CD14-positive monocyte (primary cell): ENCODE data around the gene FUT4. TPM values are rescaled to one million over a fixed set of nuclear protein-coding genes. Genes with fewer than 3 reads are reported as not detected.
"Not testable (repeated sequence)": the region's sequence is repeated elsewhere in the genome, so short reads cannot be mapped to it uniquely, and the experiment has no call there.

Source experiments
- DNase-seq, 3 donors: peaks; one replicate each; pipeline ENCODE4 v3.0.0-alpha.2; 2011 to 2022
- H2AFZ ChIP-seq: 2 replicates; pipeline ENCODE4 v1.6.0; 2012; ENCODE audit warnings: mild to moderate bottlenecking, low read depth, low read length, inconsistent platforms; ENCODE audit not compliant: insufficient read depth, poor library complexity, severe bottlenecking
- H3K27ac ChIP-seq, 2 donors: 1 replicate in 1 of 2; 2 replicates in 1 of 2; pipeline ENCODE4 v1.5.1; 2012 to 2013; ENCODE audit warnings: low read length in 2 of 2, control low read depth in 1 of 2, inconsistent platforms in 1 of 2, low read depth in 1 of 2, mild to moderate bottlenecking in 1 of 2
- H3K27me3 ChIP-seq, 2 donors: one replicate each; pipeline versions ENCODE4 v1.6.0 to v1.6.1; 2011 to 2013; ENCODE audit warnings: low read length in 2 of 2; ENCODE audit not compliant: control insufficient read depth in 2 of 2, insufficient read depth in 2 of 2
- H3K36me3 ChIP-seq, 2 donors: replicated peaks in 1 of 2; 1 replicate in 1 of 2; 2 replicates in 1 of 2; pipeline versions ENCODE4 v1.5.1 to v1.6.1; 2012 to 2013; ENCODE audit warnings: low read length in 2 of 2, control low read depth in 1 of 2, inconsistent platforms in 1 of 2, mild to moderate bottlenecking in 1 of 2; ENCODE audit not compliant: insufficient read depth in 2 of 2, control insufficient read depth in 1 of 2
- H3K4me1 ChIP-seq, 2 donors: 1 replicate in 1 of 2; 2 replicates in 1 of 2; pipeline versions ENCODE4 v1.5.1 to v1.6.1; 2012 to 2013; ENCODE audit warnings: low read length in 2 of 2, control low read depth in 1 of 2, inconsistent platforms in 1 of 2, mild to moderate bottlenecking in 1 of 2, moderate library complexity in 1 of 2; ENCODE audit not compliant: insufficient read depth in 2 of 2, control insufficient read depth in 1 of 2
- H3K4me2 ChIP-seq: replicated peaks from 2 replicates; pipeline ENCODE3; 2012; ENCODE audit warnings: low read length, moderate library complexity, mild to moderate bottlenecking; ENCODE audit not compliant: poor library complexity, severe bottlenecking; ENCODE audit errors: extremely low read depth
- H3K4me3 ChIP-seq, 3 experiments: fragments of 200-600 bp in 1 of 3; sonication (generic) in 1 of 3; replicated peaks in 1 of 3; 1 replicate in 2 of 3; 2 replicates in 1 of 3; pipeline ENCODE4 v1.5.1; 2011 to 2013; ENCODE audit warnings: low read length in 3 of 3, mild to moderate bottlenecking in 3 of 3, control low read depth in 2 of 3, low read depth in 2 of 3, inconsistent platforms in 1 of 3, moderate library complexity in 1 of 3
- H3K79me2 ChIP-seq: 2 replicates; pipeline ENCODE4 v1.6.0; 2012; ENCODE audit warnings: mild to moderate bottlenecking, control low read depth, inconsistent platforms, low read length, moderate library complexity; ENCODE audit not compliant: insufficient read depth
- H3K9ac ChIP-seq: 2 replicates; pipeline ENCODE4 v1.6.0; 2017; ENCODE audit warnings: low read length, mild to moderate bottlenecking; ENCODE audit not compliant: insufficient read depth, poor library complexity, severe bottlenecking
- H3K9me3 ChIP-seq, 2 donors: replicated peaks in 1 of 2; 1 replicate in 1 of 2; 2 replicates in 1 of 2; pipeline versions ENCODE4 v1.5.1 to v1.6.1; 2012 to 2013; ENCODE audit warnings: low read length in 2 of 2, control low read depth in 1 of 2; ENCODE audit not compliant: control insufficient read depth in 1 of 2, insufficient read depth in 1 of 2
- H4K20me1 ChIP-seq: 2 replicates; pipeline ENCODE4 v1.6.0; 2012; ENCODE audit warnings: mild to moderate bottlenecking, low read length, control low read depth, moderate library complexity; ENCODE audit not compliant: insufficient read depth
- H3K27ac Mint-ChIP-seq, 7 donors: one replicate each; pipeline ENCODE4 v1.8.0; 2020; ENCODE audit warnings: mild to moderate bottlenecking in 7 of 7, mixed read lengths in 7 of 7, moderate library complexity in 6 of 7, inconsistent platforms in 2 of 7
- H3K27me3 Mint-ChIP-seq, 3 donors: one replicate each; pipeline ENCODE4 v1.8.0; 2021 to 2022; ENCODE audit warnings: low read depth in 3 of 3, mild to moderate bottlenecking in 3 of 3, mixed read lengths in 3 of 3, moderate library complexity in 3 of 3, inconsistent platforms in 1 of 3
- H3K36me3 Mint-ChIP-seq, 2 donors: one replicate each; pipeline ENCODE4 v1.8.0; 2020; ENCODE audit warnings: mixed read lengths in 2 of 2, inconsistent platforms in 1 of 2, mild to moderate bottlenecking in 1 of 2
- H3K4me1 Mint-ChIP-seq: one replicate; pipeline ENCODE4 v1.8.0; 2020; ENCODE audit warnings: mild to moderate bottlenecking, mixed read lengths
- H3K4me3 Mint-ChIP-seq, 2 donors: one replicate each; pipeline ENCODE4 v1.8.0; 2020; ENCODE audit warnings: mild to moderate bottlenecking in 2 of 2, mixed read lengths in 2 of 2, moderate library complexity in 1 of 2
- H3K9me3 Mint-ChIP-seq, 7 donors: one replicate each; pipeline ENCODE4 v1.8.0; 2020 to 2022; ENCODE audit warnings: mixed read lengths in 7 of 7, mild to moderate bottlenecking in 6 of 7, moderate library complexity in 6 of 7, inconsistent platforms in 2 of 7
- WGBS: methylation state at CpG from one replicate; pipeline ENCODE4 v1.1.5; 2013; ENCODE audit warnings: missing lambda C conversion rate; ENCODE audit not compliant: insufficient coverage; 5-methylcytosine and 5-hydroxymethylcytosine counted together
- intact Hi-C, 2 donors: fragments of 100-400 bp; cut with micrococcal nuclease; formaldehyde crosslinking; loops; one replicate each; pipeline versions ENCODE4 v1.15.0 to v1.15.1; 2023
- polyA plus RNA-seq, 3 donors: library from polyadenylated mRNA; depleted of rRNA in 1 of 3; unstranded in 2 of 3; stranded (reverse) in 1 of 3; fragments of 300-500 nt in 2 of 3; fragments of >200 nt in 1 of 3; fragmentation: Illumina TruSeq in 2 of 3; gene quantifications; 1 replicate in 2 of 3; 2 replicates in 1 of 3; pipeline ENCODE4 v1.2.3, GENCODE V29; 2012 to 2021
- TF ChIP-seq, protein P1 (sequence below): fragments of 200-600 bp; IDR thresholded peaks from one replicate; pipeline ENCODE4 v1.8.0; 2022; ENCODE audit warnings: antibody characterized with exemption, mild to moderate bottlenecking

FUT4 gene
- polyA plus RNA-seq, 3 donors = 5.4 to 19.9 (median 6.5) TPM

DNA sequence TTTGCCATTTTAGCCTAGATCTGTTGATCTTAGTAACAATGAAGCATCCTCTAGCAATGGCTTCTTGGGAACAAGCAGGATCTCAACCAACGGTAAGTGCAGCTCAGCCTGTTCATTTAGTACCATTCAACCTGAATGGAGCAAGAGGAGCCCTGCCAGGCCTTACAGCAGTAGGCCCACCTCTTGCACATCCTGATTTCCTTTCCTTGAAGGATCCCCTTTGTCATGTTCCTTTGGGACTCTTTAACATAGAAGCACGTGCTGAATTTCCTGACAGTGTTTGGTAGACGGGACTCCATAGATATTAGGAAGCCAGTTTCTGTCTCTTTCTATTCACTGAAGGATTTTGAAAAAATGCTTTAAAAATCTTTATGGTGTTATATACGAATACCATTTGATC is 25.0 kb downstream of the FUT4 start:
- Mint-ChIP-seq H3K4me3 (no peak overlapping the region), H3K9me3 (peaks cover 0 to 2% (median 0%) of the 10 kb centered on the region in 7 donors), H3K27ac (peak overlapping the region in 1 of 7 donors; percentile 71), H3K4me1 (peaks cover 30% of the 10 kb centered on the region), H3K36me3 (peaks cover 9 to 14% of the 10 kb centered on the region in 2 donors), H3K27me3 (peaks cover 0 to 2% (median 1%) of the 10 kb centered on the region in 3 donors)
- Histone ChIP-seq H3K4me2 (no peak overlapping the region), H4K20me1 (no peaks in the 10 kb centered on the region), H3K9me3 (no peaks in the 10 kb centered on the region), H3K9ac (no peak overlapping the region), H3K27ac (no peak overlapping the region), H3K79me2 (peaks cover 72% of the 10 kb centered on the region), H3K4me1 (peaks cover 12 to 18% of the 10 kb centered on the region in 2 donors), H3K4me3 (no peak overlapping the region), H2AFZ (no peak overlapping the region), H3K27me3 (no peaks in the 10 kb centered on the region), H3K36me3 (no peaks in the 10 kb centered on the region)
- TF ChIP-seq, protein P1, sequence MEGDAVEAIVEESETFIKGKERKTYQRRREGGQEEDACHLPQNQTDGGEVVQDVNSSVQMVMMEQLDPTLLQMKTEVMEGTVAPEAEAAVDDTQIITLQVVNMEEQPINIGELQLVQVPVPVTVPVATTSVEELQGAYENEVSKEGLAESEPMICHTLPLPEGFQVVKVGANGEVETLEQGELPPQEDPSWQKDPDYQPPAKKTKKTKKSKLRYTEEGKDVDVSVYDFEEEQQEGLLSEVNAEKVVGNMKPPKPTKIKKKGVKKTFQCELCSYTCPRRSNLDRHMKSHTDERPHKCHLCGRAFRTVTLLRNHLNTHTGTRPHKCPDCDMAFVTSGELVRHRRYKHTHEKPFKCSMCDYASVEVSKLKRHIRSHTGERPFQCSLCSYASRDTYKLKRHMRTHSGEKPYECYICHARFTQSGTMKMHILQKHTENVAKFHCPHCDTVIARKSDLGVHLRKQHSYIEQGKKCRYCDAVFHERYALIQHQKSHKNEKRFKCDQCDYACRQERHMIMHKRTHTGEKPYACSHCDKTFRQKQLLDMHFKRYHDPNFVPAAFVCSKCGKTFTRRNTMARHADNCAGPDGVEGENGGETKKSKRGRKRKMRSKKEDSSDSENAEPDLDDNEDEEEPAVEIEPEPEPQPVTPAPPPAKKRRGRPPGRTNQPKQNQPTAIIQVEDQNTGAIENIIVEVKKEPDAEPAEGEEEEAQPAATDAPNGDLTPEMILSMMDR = no peak
- WGBS = 100% methylated on average over 1 of the region's 4 CpGs
- intact Hi-C loops = no loop called here
- DNase-seq = no peak

DNA sequence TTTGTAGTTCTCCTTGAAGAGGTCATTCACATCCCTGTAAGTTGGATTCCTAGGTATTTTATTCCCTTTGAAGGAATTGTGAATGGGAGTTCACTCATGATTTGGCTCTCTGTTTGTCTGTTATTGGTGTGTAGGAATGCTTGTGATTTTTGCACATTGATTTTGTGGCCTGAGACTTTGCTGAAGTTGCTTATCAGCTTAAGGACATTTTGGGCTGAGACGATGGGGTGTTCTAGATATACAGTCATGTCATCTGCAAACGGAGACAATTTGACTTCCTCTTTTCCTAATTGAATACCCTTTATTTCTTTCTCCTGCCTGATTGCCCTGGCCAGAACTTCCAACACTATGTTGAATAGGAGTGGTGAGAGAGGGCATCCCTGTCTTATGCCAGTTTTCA is 29.3 kb downstream of the FUT4 start:
- H3K9ac ChIP-seq, H3K27me3 ChIP-seq, intact Hi-C loops, H4K20me1 ChIP-seq, H3K27ac ChIP-seq, H3K4me3 Mint-ChIP-seq, H3K4me2 ChIP-seq, H3K36me3 ChIP-seq, H2AFZ ChIP-seq, H3K4me3 ChIP-seq, H3K9me3 ChIP-seq, H3K9me3 Mint-ChIP-seq, DNase-seq, H3K27me3 Mint-ChIP-seq: not testable (repeated sequence)
- no CpG with 5 or more reads among the region's 2 CpGs for WGBS
- H3K79me2 ChIP-seq = peaks cover 66% of the 10 kb centered on the region
- Mint-ChIP-seq H3K36me3 (peaks cover 8 to 10% of the 10 kb centered on the region in 2 donors), H3K4me1 (peaks cover 52% of the 10 kb centered on the region), H3K27ac (peak overlapping the region in 4 of 7 donors; percentile 1 to 82 (median 58))
- H3K4me1 ChIP-seq = peaks cover 38 to 40% of the 10 kb centered on the region in 2 donors
